ENCODE results near the gene PWWP2B.

PWWP2B gene

DNA sequence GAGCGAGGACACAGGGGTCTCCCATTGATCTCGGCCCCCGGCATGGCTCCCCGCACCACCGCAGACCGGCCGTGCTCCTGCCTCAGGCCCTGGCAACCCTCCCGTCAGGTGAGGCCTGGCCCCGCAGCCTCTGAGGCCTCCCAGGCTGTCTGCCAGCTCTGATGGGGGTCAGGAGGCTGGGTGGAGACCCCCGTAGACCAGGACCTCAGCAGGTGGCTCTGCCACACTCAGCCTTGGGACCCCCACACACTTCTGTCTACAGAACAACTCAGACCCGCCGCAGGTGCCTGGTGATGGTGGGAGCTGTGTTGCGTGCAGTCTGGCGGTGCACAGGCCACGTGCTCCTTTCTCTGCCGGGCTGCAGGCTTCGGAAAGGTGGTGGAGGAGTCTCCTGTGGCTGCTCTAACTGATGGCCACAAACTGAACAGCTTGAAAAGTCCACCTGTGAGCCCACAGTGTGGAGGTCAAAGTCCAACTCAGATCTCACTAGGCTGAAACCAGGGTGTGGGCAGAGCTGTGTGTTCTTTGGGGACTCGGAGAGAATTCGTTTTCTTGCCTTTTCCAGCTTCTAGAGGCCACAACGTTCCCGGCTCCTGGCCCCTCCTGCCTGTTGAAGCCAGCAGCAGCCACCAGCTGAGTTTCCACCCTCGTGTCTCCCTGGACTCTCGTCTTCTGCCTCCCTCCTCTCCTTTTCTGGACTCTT lies 62.5 kb downstream of the PWWP2B start:
- DNase-seq (ENCODE audit: low spot score): peak; percentile 54

DNA sequence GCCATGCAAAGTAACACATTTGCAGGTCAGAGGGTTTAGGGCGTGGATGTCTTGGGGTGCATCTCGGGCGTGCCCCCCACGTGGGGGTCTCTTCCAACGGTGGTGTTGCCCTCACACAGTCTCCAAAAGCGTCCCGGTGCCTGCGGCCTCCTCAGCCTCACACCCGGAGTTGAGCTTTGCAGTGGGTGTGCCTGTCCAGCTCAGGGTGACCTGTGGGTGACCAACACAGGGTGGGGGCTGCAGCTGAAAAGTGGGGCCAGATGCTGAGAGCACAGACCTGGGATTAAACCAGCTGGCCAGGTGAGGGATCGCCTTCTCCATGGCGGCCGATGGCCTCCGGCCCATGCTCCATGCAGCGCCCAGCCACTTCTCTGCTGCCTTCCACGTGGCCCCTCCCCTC lies 63.1 kb downstream of the PWWP2B start:
- DNase-seq (ENCODE audit: low spot score): no peak

DNA sequence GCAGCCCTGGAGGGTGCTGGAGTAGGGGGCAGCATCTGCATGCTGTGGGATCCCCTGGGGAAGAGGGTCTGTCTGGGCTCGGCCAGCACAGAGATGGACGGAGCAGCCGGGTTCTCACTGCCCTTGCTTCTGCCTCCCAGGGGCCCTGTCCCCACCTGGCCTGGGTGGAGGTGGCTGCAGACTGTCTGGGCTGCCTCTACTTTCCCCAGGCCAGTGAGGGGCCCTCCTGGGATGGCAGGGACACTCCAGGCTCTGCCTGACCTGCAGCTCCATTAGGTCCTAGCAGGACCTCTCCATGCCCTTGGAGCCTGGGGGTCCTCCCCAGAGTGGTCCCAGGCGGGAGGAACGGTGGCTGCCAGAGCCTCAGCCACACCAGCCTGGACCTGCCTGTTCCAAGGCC lies 63.7 kb downstream of the PWWP2B start:
- DNase-seq (ENCODE audit: low spot score): no peak

DNA sequence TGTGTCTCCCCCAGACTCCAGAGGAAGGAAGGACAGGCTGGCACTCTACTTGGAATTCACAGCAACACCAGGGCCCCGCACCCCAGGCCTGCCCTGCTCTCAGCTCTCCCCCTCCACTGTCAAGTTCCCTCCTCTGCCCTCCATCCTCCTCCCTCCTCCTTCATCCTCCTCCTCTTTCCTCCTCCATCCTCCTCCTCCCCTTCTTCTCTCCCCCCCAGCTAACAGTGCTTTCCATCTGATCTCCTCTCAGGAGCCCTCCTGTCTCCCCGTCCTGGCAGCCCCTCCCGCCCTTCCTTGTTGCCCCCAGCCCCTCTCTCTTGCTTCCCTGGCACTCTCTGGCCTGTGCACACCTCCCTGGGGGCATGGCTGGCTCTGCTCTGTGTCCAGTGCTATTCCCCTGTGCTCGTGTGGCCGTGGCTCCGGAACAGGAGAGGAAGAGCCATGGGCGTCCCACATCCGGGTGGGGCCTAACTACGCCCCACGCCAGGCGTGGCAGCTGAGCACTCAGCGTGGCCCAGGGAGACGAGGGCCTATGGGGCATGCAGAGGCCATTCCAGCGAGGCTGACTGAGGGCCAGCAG lies 64.2 kb downstream of the PWWP2B start:
- no peak for DNase-seq (ENCODE audit: low spot score)

DNA sequence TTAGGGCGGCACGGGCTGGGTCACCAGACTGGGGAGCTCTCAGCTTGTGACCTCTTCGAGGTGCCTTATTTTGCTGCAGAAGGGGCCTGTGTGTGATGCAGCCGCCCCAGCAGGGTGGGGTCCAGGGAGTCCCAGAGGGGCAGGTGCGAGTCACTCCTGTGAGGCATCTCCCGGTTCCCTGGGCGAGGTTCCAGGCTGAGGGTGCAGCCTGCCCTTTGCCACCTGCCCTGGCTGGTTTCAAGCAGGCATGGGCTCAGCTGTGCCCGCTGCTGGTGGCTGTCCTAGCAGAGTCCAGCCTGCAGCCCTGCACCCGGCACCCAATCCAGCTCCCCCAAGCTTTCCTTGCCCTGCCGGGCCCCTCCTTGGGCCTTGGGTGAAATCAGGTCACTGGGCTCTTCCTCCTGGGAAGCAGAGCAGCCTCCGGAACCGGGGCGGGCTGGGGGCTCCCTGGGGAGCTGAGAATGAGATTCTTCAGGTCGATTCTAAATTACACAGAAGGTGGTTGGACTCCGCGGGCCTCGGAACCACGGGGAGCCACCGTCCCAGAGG lies 64.8 kb downstream of the PWWP2B start:
- peak; percentile 47 for DNase-seq (ENCODE audit: low spot score)

DNA sequence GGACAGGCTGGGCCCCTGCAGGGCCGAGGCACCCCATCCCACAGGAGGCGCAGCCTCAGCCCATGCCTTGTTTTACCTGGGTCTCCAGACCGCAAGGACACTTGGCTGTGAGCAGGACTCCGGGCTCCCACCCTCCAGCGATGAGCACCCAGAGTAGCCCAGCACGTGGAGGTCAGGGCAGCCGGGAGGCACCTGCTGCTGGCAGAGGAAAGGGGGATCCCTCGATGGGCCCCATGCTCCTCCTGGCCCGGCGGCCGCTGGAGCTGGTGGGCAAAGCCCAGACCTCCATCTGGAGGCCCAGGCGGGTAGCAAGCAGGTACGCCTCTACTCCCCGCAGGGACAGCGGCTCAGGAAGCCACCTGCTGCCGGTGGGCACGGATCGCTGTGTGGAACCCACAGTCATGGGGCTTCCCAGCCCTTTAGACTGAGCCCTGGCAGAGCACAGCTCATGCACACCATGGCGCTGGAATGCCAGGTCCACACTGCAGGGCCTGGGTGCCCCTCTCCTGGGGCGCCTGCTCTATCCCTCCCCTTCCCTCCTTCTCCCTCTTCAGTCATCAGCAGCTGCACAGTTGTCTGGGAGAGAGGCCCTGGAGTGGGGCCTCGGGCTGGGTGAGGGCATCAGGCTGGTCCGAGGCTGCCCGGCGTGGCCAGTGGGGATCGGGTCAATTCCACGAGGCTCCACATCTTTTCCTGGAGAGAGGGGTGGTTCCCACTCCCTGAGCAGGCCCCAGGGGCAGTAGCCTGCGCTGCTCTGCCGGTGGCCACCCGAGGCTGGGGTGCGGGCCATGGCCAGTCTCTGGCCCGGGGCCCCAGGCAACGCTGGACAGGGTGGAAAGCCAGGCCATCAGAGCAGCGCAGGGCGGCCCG lies 65.7 kb downstream of the PWWP2B start:
- DNase-seq (ENCODE audit: low spot score): no peak

DNA sequence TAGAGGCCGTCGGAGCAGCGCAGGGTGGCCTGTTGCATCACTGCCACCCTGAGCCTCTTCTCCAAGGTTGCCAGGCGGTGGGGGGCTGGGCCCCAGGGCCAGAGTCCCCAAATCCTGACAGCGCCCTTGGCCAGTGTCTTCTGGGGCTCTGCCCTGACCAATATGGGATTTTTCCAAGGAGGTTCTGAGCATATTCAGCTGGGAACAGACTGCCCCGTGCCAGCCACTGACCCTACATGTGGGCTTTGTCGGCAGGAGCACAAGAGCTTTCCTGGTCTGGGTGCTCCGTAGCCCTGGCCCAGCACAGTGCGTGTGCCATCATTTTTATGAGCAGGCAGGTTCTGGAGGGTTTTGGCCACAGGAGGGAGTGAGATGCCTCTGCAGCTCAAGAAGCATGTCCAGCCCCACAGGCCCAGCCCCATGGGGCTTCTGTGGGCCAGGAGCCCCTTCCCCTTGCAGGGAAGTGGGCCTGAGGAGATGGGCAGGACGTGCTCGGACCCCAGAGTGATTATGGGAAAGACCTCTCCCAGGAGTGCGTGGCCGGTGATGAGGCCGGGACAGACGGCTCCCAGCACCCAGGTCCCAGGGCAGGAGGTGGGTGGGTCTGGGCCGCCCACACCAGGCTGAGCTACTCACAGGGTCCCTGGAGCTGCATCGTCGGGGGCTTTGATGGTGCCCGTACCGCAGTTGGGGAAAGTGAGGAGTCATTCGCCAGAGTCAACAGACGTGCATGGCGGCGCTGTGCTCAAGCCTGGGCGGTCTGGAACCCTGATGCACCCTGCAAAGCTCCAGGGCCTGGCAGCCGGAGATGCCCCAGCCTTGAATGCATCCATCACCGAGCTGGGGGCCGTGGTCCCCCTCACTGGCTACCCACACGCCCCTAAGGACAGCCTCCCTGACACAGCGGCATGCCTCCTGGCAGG lies 66.6 kb downstream of the PWWP2B start:
- DNase-seq (ENCODE audit: low spot score): no peak

DNA sequence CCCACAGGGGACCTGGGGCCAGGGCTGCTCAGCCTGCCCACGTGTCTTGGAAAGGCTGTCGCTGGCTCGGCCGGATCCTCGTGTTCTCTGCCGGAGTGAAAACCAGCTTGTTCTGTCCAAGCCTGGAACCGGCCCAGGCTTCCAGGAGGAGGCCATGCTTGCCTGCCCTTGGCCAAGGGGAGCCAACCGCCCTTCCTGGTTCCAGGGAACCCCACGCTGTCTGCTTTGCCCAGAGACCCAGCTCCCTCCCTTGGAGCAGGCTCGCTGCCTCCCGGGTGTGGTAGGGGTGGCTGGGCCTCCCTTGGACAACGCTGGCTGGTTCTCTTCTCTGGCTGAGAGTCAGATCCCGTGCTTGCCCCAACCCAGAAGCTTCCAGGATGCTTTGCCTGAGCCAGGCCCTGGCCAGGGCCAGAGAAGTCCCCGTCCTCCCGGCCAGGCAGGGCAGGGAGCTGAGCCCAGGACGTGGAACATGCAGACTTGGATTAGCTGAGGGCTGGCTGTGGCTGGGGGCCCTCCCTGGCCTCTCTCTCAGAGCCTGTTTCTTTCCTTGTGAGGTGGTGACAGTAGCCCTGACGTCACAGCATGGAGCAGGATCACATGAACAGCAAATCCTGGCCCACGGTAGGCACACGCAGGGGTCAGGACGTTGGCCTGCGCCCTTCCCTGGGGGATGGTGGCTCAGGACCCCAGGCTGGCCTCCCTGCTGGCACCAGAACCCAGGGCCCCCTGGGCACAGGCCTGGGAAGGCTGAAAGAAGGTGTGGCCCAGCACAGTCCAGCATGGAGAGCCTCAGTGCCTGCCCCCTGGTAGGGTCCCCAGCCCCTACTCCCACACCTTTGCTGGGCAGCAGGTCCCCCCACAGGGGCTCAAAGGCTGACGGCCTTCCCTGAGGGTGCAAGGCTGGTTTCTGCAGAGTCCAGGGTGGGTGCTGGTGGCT lies 67.5 kb downstream of the PWWP2B start:
- DNase-seq (ENCODE audit: low spot score): no peak

DNA sequence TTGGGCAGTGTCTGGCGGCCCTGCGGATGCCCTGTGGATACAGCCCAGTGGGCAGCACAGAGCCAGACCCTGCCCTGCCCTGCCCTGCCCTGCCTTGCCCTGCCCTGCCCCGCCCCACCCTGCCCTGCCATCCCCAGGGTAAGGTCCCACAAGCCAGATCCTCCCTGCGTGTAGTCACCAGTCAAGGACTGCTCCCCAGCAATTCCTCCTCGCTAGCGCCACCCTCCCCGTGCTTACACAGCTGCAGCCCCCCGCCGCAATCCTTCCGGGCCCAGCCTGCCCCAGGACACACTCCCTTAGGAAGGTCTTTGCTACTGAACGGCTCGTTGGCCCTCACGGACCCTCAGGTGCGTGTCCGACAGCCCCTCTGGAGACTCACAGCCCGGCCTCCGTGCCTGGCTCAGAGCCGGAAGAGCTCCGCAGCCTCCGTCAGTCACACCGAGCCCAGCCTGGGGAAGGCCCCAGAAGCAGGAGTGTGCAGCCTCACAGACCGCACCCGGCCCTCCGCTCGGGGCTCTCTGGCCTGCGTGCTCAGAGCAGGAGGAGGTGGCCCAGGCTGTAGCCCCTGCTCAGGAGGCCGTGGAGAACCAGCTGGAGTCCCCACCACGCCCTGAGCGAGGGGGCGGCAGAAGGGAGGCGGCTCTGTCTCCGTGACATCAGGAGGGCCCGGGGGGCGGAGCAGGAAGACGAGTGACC lies 68.3 kb downstream of the PWWP2B start:
- no peak for DNase-seq (ENCODE audit: low spot score)

DNA sequence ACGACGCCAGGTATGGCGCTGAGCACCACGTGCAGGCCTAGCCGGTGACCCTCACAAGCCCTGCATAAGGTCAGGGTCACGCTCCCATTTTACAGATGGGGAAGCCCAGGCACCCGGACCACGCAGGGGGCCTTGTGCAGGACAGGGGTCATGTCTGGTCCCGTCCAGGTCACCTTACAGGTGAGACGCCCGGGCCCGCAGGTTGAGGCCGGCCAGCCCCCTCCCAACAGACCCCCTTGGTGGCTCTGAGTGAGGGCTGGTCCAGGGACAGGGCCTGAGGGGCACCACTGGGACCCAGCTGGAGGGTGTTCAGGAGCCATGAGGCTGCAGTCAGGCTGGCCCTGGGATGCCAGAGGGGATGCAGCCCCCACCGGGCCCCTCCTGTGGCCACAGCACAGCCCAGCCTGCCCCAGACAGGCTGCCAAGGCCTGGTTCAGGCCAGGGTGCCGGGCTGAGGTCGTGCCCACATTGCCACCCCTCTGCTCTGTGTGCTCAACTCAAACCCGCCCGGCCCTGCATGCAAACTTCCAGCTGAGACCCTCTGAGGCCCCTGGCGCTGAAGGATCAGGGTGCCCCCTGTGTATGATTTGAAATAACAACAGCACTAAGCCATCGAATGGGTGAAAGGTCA lies 69.0 kb downstream of the PWWP2B start:
- no peak for DNase-seq (ENCODE audit: low spot score)

DNA sequence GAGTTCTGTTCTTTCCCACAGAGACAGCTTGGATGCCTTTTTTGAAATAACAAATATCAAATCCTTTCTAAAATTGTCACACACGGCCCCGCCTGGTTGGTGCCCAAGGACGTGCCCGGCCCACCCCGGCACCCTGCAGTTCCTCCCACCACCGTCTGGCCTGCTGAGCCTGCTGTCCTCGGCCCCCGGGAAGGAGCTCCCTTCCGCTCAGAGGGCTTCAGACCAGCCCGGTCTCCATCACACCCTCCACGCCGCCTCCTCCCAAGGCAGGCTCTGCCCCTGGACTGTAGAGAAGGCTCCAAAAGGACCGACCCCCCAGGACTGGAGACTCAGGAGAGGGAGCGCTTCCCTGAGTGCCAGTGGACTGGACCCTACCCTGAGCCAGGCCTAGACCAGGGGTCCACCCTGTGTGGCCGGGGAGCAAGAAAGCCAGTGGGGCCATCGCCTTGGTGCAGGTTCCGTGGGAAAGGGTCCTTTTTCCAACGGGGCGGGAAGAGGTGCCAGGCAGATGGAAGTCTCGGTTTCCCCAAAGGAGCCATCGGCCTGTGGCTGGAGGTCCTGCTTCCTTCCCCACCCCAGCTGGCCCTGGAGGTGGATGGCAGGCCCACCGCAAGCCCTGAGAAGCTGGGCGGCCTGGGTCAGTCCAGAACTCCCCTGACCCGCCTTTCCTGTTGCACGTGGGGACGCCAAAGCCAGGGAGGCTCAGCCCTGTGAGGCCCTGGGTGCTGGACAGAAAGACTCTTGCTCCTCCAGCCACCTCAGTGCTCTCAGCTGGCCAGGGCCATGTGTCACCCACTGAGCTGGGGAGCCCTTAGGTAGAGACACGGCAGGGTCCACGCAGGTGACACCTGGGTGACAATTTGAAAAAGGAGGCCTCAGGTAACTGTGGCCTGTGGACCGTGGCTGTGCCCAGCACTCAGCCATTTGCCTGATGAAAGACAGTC lies 69.8 kb downstream of the PWWP2B start:
- no peak for DNase-seq (ENCODE audit: low spot score)

Data from LoVo (cell line).